SK-N-DZ (cell line): Measurements from ENCODE around the gene MMP25. TPM values are rescaled to one million over a fixed set of nuclear protein-coding genes. Genes with fewer than 3 reads are reported as not detected.

Experiments
- DNase-seq: peaks from one replicate; pipeline ENCODE4 v3.0.0-alpha.2; 2015; ENCODE audit warnings: low spot score
- polyA plus RNA-seq, 2 experiments: library from polyadenylated mRNA; depleted of rRNA; stranded (reverse); fragments of >200 nt; gene quantifications; 2 replicates each; pipeline ENCODE4 v1.2.3, GENCODE V29; 2014

Gene MMP25, protein sequence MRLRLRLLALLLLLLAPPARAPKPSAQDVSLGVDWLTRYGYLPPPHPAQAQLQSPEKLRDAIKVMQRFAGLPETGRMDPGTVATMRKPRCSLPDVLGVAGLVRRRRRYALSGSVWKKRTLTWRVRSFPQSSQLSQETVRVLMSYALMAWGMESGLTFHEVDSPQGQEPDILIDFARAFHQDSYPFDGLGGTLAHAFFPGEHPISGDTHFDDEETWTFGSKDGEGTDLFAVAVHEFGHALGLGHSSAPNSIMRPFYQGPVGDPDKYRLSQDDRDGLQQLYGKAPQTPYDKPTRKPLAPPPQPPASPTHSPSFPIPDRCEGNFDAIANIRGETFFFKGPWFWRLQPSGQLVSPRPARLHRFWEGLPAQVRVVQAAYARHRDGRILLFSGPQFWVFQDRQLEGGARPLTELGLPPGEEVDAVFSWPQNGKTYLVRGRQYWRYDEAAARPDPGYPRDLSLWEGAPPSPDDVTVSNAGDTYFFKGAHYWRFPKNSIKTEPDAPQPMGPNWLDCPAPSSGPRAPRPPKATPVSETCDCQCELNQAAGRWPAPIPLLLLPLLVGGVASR
- polyA plus RNA-seq (2014; cell fraction: cytosol; rRNA removed), result not detected in 2 replicates
- polyA plus RNA-seq (2014; cell fraction: nucleus; rRNA removed), result not detected in 2 replicates

DNA sequence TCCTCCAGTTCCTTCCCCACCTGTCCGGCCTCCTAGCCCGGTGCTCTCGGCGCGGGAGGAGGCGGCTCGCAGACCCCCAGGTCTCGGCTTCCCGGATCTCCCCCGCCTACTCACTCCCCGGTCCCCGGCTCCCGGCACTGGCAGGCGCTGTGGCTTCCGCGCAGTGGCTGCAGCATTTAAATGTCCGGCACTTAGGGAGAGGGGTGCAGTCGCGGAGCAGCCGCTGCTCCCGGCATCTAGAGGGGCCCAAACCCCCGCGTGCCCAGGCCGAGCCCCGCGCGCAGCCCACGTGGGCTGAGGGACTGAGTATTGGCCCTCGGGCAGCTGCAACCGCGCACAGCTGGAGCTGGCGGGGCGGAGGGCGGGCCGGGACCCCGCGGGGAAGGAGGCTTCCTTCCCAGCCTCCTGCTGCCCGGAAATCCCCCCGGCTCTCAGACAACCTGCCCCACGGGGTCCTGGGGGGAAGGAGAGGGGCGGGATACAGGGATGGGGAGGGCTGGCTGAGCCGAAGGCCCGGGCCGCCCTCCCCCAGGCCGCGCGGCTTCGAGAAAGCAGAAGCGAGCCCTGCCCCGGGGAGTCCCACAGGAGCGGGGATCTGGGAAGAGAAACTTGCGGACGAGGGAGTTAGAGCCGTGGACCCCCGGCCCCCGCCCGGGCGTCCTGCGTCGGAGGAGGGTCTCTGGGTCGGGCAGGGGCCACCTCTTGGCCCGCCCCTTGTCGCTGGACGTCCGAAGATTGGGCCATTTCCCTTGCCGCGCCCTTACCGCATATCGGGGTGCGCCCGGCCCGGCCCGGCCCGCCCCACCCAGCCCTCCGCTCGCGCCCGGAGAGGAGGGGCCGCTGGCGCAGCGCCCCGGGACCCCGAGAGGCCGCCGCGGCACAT is at the start of gene MMP25:
Gene MMP25, plus strand, starts transcription at position 804 of the 883 bp plus-strand sequence. CDS start 357 bp downstream, outside the sequence.
- DNase-seq, result no peak

DNA sequence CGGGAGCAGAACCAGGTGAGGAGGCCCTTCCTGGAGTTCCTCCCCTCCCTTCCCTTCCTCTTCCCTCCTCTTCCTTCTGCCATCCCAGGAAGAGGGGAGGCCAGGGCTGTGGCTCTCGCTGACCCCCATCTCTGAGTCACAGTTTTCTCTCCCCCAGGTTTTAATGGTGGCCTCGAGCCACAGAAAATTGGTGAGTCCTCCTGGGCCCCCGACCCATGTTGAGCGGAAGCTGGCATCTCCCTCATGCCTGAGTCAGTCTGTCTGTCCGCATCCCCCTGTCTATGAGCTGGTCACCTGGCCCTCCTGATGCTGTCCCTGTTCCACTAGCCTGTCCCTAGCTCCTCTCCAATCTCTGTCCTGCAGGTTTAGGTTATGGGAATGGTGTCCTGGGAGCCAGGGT is 46.4 kb upstream of the MMP25 start:
- no peak for DNase-seq

DNA sequence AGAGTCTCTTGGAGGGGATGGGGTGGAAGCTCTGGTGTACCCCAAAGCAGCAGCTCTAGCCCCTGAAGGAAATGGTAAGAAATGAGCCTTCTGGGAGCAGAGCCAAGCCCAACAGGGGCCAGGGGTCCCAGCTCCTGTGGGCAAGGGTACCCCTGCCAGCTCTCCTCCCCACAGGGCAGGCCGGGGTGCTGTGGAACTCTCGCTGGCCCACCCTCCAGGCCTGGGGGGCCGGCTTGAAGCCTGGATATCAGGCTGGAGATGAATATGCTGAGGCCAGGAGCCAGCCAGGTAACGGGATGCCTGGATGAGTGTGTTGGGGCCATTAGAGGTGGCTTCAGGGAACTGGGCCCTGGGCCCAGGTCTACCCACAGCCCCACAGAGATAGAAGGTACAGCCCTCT is 45.8 kb upstream of the MMP25 start:
- DNase-seq, result no peak

DNA sequence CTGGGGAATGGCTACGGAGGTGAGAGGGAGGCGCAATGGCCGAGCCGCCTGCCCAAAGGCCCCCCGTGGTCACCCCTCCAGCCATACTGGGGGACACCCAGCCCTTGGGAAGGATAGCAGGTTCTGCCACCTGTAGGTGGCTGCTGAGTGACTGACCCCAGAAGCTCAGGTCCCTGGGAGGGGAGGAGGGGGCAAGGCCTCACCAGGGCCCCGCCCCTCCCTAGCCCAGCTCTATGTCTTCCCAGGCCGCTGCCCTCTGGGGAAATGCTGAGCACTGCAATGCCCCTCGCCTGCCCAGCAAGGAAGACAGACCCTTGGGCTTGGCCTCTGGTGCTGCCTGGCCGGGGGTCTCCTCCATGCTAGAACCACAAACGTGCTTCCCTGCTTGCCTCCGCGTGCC is 45.0 kb upstream of the MMP25 start:
- DNase-seq, result no peak

DNA sequence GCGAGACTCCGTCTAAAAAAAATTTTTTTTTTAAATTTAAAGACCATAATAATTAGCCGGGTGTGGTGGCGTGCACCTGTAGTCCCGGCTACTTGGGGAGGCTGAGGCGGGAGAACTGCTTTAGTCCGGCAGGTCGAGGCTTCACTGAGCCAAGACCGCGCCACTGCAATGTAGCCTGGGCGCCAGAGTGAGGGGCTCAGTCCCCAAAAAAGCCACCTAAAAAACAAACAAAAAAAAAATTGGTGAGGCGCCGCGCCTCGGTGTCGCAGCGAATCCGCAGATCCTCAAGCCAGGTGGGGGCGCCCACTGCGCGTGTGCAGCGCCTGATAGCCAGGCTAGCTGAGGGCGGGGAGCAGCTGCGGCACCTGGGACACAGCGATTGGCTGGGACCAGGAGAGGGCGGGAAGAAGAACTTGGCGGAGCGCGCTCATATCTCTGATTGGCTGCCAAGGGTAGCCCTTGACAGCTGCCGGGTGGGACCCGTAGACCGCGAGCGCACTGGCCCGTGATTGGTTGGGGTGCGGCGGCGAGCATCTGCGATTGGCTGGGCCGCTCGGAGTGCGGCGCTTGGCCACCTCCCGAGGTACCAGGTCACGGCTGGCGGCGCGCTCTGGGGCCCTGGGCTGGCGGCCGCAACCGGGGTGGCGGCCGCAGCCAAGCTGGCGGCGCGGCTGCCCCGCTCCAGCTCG is 42.6 kb upstream of the MMP25 start:
- peak; percentile 99 for DNase-seq

DNA sequence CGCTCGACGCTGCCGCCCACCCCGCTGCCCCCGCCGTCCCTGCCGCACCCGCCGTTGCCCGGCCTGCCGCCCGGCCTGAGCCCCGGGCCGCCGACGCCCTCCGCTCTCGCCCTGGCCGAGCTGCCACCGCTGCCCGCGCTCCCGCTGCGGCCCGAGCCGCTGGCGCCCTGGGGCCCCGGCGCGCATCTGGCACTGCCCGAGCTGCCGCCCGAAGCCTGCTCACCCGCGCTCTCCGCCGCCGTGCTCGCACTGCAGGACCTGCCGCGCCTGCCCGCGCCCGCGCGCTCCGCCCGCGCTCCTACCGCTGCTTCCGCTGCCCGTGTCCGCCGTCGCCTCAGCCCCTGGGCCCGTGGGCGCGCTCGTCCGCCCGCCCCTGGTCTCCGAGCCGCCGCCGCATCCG is 42.0 kb upstream of the MMP25 start:
- no peak for DNase-seq

DNA sequence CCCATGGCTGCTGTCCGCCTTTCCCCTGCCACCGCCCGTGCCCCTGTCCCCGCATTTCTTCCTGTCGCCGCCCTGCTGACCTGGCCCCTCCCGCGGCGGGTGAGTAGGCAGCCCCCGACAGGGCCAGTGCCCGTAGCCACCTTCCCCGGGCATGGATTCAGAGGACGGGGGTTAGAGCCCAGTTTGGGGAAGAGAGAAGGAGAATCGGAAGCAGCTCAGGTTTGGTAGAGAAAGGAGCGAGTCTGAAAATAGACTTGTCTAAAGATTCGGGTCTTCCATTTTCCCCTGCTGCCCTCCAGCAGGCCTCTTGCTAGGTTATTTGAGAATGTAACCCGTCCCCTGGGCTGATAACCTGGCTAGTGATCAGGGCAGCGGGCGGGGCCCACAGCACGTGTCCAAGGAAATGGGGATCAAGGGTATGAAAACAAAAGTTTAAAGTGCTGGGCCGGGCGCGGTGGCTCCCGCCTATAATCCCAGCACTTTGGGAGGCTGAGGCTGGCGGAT is 41.5 kb upstream of the MMP25 start:
- no peak for DNase-seq

DNA sequence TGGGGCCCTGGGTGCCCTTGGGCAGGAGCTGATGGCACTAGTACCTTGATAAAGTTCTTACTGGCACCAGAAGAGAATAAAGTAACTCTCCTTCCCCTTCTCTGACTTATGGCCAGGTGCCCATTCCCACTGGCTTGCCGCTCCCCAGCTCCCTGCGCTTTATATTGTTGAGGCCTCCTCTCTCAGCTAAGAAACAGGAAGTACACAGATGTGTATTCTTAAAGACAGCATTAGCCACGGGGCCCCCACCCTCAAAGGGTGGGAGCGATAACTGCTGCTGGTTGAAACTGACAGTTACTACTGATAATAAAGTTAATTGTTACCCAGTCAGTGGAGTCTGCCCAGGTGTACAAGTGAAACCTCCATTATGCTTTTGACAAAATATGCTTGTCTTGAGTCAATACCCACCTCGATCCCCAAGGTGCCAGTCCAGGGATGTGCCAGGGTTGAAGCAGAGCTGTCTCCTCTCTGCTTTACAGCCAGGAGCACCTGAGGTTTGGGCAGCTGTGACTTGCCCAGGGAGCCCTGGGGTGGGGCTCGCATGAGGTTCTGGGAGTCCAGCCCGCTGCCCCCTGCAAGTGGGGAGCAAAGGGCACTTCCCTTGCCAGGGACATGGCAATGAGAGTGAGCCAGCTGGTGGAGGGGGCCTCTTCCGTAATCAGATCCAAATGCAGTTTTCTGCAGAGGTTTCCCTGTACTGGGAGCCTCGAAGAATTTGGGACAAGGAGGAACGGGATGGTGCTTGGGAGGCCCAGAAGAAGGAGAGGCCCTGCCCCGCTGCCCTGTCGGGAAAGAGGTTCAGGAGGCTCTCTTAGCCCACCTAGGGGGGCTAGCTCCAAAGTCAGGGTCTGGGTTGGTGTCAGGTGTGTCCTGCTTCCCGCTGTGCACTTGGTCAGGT is 39.1 kb upstream of the MMP25 start:
- no peak for DNase-seq

DNA sequence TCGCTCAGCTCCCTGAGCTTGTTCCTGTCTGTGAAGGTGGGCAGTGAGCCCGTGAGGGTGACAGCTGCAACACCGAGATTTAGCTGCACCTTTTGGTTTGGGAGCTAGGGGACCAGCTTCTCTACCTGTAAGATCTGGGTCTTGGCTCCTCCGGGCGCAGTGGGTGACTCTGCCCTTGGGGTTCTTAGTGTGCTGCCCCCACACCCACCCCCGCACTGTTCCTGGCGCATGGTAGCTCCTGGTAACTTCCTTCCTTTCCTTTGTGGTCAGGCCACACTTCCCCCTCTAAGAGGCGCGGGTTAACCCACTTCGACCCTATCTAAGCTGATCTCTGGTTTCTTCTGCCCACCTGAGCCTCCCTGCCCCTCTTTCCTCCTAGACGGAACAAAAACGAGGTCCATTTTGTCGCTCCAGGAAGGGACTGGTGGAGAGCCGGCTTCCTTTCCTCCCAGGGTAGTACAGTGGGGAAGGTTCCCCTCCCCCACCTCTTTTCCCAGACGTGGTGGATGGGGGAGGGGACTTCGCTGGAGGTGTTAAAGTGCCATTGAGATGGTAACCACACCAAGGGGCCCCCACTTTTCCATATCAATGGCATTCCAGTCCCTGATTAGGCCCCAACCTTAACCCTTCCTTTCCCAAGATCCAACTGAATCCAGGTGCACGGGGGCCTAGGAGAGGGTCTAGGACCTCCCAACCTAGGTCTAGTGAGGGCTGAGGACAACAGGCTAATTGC is 38.2 kb upstream of the MMP25 start:
- DNase-seq, result no peak

DNA sequence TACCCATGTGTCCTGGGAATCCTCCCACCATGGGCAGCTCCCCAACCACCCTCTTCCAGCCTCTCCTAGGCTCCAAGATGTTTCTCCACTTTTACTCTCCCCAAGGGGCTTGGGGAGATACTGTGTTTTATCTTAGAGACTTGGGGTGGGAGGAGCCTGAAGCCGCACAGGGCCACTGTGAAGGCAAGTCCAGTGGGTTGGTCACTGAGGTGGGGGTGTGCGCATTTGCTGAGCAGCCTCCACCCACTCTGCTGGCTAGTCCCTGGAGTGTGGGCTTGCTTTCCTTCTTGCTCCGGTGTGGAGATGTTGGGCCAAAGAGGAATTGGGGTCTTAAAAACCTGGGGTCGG is 37.7 kb upstream of the MMP25 start:
- DNase-seq, result no peak

DNA sequence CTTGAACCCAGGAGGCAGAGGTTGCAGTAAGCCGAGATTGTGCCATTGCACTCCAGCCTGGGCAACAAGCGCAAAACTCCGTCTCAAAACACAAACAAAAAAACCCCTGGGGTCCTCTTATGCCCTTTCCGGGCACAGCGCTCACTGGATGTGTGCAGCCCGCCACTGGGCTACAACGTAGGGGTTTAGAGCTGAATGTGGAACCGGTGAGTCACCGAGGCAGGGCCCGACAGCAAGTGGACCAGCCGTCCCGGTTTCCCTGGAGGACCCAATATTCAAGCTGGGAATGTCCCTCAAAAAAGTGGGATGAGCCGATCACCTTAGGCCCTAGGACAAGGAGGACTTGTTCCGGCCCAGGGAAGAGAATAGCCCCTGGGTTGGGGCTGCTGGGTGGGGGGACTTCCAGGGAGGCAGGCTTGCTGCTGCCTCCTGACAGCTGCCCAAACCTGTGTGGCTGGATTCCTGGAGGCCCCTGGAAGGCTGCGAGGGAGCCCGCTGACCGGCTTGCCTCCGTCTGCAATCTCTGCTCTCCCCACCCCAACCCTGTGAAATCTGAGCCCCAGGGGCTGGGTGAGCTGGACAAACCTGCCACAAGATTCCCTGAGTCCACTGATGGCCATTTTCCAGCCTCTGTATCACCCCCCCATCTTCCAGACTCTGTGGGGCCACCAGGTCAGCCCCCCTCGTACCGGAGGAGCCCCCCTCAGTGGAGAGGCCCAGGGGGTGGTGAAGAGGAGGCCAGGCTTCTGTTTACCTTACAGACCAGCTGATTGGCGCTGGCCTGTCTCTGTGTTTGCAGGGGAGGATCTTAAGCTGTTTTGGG is 36.6 kb upstream of the MMP25 start:
- no peak for DNase-seq

DNA sequence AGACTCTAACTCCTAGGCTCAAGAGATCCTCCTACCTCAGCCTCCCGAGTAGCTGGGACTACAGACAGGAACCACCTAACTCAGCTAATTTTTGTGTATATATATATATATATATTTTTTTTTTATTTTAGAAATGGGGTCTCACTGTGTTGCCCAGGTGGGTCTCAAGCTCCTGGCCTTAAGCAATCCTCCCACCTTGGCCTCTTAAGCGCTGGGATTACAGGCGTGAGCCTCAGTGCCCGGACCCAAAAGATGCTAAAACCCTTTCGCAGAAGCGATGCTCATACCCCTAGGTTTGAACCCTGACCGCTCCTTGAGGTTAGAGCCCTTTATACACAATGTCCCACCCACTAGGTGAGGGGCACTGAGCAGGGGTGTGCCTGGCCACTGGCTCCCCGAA is 35.9 kb upstream of the MMP25 start:
- no peak for DNase-seq

DNA sequence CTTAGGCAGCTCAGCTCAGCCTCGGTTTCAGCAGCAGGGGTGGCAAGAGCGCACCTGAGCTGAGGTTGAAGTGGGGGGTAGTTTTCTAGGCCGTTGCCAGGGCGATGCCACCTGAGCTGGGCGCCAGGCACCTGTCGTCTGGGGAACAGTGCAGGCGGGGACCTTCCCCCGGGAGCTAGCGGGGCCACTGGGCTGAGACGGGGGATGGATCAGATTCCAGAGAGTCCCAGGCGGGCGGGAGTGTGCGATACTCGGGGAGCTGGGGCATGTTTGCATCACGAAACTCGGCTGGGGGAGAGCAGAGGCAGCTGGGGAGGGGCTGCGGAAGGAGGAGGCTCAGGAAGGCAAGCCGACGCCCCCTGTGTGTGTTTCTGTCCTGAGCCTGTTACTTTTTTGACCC is 34.1 kb upstream of the MMP25 start:
- no peak for DNase-seq

DNA sequence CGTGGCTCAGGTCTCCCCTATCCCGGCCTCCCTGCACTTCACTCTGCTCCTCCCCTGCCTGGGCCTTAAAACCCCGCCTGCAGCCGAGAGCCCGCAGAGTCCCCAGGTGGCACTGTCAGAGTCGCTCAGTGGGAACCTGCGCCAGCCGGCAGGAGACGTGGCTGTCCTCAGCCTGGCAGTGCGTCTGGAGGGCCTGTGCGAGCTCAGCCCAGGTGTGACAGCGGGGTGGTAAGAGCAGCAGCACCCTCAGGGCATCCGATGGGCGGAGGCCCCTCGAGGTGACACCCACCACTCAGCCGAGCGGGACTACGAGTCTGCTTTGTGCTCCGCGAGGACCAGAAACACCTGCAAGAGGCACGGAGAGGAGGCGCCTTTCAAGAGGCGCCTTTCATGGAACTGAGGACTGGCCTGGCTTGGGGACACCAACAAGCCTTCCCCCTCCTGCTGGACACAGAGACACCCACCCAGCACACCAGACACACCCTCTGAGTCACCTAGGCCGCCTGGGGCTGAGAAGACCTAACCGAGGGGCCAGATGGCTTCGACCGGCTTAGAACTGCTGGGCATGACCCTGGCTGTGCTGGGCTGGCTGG is 33.4 kb upstream of the MMP25 start, which contains the start of gene CLDN9:
Gene CLDN9, plus strand, starts transcription at position 96 of the 593 bp plus-strand sequence. Its CDS starts 440 bp downstream, at position 536.
- DNase-seq, result no peak

DNA sequence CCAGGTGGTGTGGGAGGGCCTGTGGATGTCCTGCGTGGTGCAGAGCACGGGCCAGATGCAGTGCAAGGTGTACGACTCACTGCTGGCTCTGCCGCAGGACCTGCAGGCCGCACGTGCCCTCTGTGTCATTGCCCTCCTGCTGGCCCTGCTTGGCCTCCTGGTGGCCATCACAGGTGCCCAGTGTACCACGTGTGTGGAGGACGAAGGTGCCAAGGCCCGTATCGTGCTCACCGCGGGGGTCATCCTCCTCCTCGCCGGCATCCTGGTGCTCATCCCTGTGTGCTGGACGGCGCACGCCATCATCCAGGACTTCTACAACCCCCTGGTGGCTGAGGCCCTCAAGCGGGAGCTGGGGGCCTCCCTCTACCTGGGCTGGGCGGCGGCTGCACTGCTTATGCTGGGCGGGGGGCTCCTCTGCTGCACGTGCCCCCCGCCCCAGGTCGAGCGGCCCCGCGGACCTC is 32.8 kb upstream of the MMP25 start:
- DNase-seq, result no peak

DNA sequence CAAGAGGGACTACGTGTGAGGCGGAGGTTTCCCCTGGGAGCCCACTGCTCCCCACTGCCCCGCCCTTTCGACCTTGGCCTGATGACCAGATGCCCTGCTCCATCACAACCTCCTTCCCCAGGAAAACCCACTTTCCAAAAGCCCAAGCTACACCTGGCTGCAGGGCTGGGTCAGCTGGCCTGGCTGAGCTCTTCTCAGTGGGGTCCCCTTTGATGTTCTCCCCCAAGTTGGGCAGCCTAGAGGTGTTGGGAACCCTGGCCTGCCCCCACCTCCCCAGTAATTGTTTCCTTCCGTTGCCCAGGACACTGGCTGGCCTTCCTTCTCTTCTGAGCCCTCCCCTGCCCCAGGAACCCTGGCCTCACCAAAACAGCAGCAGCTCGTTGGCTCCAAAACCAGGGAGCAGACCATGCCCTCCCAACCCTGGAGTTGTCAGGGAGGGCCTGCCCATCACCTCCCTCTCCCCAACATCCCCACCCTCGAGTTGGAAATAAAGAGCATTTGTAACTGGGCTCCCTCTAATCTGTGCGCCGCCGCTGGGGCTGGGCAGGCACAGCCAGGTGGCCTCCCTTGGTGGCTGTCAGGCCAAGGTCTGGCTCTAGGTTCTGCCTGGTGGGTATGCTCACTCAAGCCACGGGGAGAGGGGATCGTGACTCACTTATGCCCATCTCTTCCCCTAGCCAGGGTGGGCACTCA is 32.2 kb upstream of the MMP25 start:
- no peak for DNase-seq

DNA sequence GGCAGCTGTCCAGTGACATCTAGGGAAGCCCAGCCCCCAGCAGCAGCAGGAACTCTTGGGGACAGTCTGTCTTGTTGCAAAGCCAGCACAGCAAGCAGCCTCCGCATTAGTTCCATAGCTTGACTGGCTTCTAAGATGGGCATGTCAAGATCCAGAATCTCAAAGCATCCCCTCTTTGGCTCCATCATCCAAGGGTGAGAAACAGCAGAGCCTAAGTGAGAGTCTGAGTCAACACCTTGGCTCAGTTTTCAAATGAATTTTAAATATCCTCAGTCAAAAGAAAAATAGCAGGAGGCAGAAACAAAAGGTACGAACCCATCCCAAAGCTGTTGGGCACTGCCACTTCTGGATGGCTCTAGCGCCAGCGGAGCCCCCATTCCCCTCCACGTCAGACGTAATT is 31.4 kb upstream of the MMP25 start:
- DNase-seq, result no peak
